ENCODE measurements around the gene CAPN13.

DNA sequence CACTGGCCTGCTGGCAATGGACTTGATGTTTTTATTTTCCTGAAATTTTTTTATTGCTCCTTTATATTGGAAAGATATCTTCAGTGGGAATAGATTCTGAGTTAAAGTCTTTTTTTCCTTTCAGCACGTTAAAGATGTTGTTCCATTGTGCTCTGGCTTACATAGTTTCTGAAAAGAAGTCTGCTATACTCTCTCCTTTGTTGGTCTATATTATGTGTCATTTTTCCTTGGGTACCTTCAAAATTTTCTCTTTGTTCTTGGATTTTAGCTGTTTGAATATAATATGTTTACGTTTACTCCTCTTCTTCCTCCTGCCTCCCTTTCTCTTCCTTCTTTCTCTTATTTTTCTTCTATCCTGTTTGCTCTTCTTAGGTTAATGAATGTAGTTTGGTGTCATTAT lies 105.5 kb downstream of the CAPN13 start:
- TF ChIP-seq POLR2A (IDR thresholded peaks at IDR 0.05), result no peak
- TF ChIP-seq, protein P1, sequence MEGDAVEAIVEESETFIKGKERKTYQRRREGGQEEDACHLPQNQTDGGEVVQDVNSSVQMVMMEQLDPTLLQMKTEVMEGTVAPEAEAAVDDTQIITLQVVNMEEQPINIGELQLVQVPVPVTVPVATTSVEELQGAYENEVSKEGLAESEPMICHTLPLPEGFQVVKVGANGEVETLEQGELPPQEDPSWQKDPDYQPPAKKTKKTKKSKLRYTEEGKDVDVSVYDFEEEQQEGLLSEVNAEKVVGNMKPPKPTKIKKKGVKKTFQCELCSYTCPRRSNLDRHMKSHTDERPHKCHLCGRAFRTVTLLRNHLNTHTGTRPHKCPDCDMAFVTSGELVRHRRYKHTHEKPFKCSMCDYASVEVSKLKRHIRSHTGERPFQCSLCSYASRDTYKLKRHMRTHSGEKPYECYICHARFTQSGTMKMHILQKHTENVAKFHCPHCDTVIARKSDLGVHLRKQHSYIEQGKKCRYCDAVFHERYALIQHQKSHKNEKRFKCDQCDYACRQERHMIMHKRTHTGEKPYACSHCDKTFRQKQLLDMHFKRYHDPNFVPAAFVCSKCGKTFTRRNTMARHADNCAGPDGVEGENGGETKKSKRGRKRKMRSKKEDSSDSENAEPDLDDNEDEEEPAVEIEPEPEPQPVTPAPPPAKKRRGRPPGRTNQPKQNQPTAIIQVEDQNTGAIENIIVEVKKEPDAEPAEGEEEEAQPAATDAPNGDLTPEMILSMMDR (IDR thresholded peaks at IDR 0.05), result no peak

Measured in Peyer's patch (tissue), 4 donors.